GM10266 (cell line): Measurements from ENCODE around the gene IMPA2.
"Not testable (repeated sequence)": the region's sequence is repeated elsewhere in the genome, so short reads cannot be mapped to it uniquely, and the experiment has no call there.

ENCODE experiments used
- DNase-seq: peaks from one replicate; pipeline ENCODE4 v3.0.0; 2012; ENCODE audit errors: extremely low spot score
- TF ChIP-seq, protein P1 (sequence below): IDR thresholded peaks from 2 replicates; pipeline ENCODE4 v1.5.1; 2012; ENCODE audit warnings: mild to moderate bottlenecking, low read depth; ENCODE audit not compliant: control insufficient read depth, insufficient read depth; ENCODE audit errors: missing control alignments

The IMPA2 gene

GRCh38 chr18:11955239-11956029 is 25.9 kb upstream of the IMPA2 start:
- TF ChIP-seq, protein P1, sequence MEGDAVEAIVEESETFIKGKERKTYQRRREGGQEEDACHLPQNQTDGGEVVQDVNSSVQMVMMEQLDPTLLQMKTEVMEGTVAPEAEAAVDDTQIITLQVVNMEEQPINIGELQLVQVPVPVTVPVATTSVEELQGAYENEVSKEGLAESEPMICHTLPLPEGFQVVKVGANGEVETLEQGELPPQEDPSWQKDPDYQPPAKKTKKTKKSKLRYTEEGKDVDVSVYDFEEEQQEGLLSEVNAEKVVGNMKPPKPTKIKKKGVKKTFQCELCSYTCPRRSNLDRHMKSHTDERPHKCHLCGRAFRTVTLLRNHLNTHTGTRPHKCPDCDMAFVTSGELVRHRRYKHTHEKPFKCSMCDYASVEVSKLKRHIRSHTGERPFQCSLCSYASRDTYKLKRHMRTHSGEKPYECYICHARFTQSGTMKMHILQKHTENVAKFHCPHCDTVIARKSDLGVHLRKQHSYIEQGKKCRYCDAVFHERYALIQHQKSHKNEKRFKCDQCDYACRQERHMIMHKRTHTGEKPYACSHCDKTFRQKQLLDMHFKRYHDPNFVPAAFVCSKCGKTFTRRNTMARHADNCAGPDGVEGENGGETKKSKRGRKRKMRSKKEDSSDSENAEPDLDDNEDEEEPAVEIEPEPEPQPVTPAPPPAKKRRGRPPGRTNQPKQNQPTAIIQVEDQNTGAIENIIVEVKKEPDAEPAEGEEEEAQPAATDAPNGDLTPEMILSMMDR = no peak
- DNase-seq = no peak

DNA sequence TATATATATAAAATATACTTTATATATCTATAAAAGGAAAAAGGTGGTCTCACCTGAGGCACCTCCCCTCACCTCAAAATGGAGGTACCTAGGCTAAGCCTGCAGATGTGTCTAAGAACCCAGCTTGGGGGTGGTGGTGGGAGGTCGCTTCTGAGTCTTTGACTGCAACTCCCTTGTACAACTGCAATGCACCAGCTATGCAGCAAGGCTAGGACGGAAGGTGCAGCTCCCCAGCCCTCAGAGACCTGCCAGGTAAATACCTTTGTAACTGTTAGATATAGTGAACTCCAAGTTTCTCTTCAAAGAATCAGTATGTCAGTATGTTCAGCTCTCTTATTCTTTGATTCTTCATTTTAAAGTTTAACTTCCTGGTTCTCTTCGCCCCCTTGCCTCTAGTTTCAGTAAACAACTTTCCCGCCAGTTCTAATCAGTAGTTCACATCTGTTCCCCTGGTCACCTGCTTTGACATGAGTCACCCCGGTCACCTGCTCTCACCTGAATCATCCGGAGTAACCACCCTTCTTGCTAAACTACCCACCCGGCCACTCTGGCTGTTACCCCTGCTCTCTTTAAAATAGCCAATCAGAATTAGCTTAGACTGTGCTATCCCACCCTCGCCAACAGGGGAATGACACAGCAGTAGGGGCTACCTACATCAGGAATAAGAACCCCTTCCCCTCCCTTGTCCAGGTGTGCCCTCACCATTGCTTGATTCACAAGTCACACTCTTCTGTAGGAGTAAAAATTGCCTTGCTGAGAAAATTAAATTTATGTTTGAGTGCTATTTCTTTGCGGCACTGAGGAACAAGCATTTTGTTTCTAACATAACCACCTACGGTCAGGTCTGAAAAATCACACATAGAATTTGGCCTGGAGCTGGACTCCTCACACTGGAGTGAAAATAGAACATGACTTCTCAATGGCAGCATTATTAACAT is 24.7 kb upstream of the IMPA2 start:
- TF ChIP-seq, protein P1 = no peak
- DNase-seq = no peak

GRCh38 chr18:11957636-11958035 is 23.7 kb upstream of the IMPA2 start:
- DNase-seq = no peak
- TF ChIP-seq, protein P1 = no peak

DNA sequence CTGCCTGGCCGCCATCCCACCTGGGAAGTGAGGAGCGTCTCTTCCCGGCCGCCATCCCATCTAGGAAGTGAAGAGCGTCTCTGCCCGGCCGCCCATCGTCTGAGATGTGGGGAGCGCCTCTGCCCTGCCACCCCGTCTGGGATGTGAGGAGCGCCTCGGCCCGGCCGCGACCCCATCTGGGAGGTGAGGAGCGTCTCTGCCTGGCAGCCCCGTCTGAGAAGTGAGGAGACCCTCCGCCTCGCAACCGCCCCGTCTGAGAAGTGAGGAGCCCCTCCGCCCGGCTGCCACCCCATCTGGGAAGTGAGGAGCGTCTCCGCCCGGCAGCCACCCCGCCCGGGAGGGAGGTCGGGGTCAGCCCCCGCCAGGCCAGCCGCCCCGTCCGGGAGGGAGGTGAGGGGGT is 21.7 kb upstream of the IMPA2 start:
- not testable (repeated sequence) for DNase-seq

DNA sequence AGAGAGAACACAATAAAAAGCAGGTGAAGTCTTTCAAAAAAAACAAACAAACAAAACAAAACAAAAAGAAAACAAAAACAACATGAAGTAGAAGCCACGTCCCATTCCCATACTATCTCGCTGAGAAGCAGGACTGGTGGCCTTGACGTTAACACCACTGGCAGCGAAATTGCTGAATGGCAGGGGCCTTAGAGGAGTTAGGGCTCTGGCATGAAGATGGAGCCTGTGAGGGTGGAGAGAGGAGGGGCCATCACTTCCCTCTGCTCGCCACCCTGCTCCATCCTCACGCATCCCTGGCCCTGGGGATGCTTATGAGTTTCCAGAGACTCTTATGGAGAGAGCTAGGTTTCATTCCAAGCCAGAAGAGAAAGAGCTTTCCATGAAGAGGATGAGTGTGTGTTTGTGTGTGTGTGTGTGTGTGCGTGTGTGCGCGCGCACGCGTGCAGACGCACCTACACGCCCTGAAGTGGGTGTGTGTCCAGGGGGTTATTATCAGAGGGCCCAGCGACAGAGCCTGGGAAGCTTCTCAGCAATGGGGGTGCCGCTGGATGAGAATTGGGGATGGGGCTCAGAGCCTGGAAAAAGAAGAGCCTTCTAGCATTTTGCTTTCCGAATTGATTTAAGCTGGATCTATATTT is 20.4 kb upstream of the IMPA2 start:
- DNase-seq = no peak

DNA sequence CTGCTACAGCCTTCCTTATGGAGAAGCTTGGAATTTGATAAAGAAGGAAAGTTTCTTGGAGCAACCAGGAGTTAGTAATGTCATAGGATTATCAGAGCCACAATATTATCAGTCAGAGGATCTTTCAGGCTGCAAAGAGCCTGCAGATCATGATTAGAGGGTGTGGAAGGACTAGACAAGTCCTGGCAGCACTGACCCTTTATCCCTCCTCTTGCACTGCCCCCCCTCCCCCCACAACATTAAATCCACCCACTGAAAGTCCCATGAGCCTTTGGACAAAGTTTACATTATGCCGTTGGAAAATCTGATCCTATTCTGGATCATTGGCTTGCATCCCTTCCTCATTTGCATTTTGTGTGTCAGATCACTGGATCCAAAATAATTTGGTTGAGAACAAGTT is 18.7 kb upstream of the IMPA2 start:
- no peak for DNase-seq

More for the DNA sequence above, 20.4 kb upstream of the IMPA2 start:
- TF ChIP-seq, protein P1 = no peak

GRCh38 chr18:11963991-11964484 is 17.3 kb upstream of the IMPA2 start:
- DNase-seq = no peak
- TF ChIP-seq, protein P1 = no peak

More for the DNA sequence above, 18.7 kb upstream of the IMPA2 start:
- TF ChIP-seq, protein P1 = no peak
